Measurements from ENCODE around the gene CCDC88C.

Gene CCDC88C

DNA sequence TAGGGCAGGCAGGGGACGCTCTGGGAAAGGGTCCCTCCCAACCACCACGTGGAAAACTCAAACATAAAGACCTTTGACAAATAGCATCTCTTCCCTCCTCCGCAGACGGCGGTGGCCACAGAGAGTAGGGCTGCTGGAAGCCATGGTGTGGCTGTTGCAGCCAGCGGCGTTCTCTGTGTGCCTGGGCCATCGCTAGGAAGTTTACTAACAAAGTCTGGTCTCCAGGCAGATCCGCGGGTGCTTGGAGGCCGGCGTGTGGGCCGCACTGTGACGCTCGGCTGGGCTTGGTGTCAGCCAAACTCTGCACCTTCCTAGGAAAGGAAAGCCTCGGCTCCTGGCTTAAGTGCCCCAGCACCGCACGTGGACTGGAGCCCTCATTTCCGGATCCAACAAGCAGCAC lies 65.6 kb downstream of the CCDC88C start:
- TF ChIP-seq, protein P1, sequence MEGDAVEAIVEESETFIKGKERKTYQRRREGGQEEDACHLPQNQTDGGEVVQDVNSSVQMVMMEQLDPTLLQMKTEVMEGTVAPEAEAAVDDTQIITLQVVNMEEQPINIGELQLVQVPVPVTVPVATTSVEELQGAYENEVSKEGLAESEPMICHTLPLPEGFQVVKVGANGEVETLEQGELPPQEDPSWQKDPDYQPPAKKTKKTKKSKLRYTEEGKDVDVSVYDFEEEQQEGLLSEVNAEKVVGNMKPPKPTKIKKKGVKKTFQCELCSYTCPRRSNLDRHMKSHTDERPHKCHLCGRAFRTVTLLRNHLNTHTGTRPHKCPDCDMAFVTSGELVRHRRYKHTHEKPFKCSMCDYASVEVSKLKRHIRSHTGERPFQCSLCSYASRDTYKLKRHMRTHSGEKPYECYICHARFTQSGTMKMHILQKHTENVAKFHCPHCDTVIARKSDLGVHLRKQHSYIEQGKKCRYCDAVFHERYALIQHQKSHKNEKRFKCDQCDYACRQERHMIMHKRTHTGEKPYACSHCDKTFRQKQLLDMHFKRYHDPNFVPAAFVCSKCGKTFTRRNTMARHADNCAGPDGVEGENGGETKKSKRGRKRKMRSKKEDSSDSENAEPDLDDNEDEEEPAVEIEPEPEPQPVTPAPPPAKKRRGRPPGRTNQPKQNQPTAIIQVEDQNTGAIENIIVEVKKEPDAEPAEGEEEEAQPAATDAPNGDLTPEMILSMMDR (IDR thresholded peaks at IDR 0.05; ENCODE audit: low read depth, low read length): no peak
- peak in 1 of 2 donors; percentile 41 for DNase-seq (ENCODE audit: low read depth in 2 of 2)
- no peak overlapping the region for H3K4me3 ChIP-seq (replicated peaks in 1 of 2; ENCODE audit: low read depth in 2 of 2, low read length in 2 of 2)

DNA sequence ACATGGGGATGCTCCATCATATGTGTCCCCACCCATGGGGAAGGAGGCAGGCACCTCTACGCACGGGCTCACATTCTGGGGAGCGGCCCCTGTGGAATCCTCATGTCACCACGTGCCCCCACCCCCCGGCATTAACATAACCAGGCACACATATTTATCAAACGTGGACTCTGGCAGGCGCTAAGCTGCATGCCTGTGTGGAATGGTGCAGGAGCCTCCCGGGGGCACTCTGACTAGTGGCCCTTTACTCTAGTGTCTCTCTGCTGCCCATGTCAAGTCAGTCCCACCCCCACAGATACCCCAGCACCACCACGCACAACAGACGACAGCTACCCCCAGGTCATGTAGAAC lies 66.1 kb downstream of the CCDC88C start:
- H3K4me3 ChIP-seq (replicated peaks in 1 of 2; ENCODE audit: low read depth in 2 of 2, low read length in 2 of 2): no peak overlapping the region
- TF ChIP-seq, protein P1 (IDR thresholded peaks at IDR 0.05; ENCODE audit: low read depth, low read length): no peak
- DNase-seq (ENCODE audit: low read depth in 2 of 2): no peak

GRCh38 chr14:91350813-91351511 lies 66.7 kb downstream of the CCDC88C start:
- TF ChIP-seq, protein P1 (IDR thresholded peaks at IDR 0.05; ENCODE audit: low read depth, low read length): no peak
- no peak overlapping the region for H3K4me3 ChIP-seq (replicated peaks in 1 of 2; ENCODE audit: low read depth in 2 of 2, low read length in 2 of 2)
- no peak for DNase-seq (ENCODE audit: low read depth in 2 of 2)

GRCh38 chr14:91350483-91350812 lies 67.2 kb downstream of the CCDC88C start:
- TF ChIP-seq, protein P1 (IDR thresholded peaks at IDR 0.05; ENCODE audit: low read depth, low read length): no peak
- no peak overlapping the region for H3K4me3 ChIP-seq (replicated peaks in 1 of 2; ENCODE audit: low read depth in 2 of 2, low read length in 2 of 2)
- no peak for DNase-seq (ENCODE audit: low read depth in 2 of 2)

DNA sequence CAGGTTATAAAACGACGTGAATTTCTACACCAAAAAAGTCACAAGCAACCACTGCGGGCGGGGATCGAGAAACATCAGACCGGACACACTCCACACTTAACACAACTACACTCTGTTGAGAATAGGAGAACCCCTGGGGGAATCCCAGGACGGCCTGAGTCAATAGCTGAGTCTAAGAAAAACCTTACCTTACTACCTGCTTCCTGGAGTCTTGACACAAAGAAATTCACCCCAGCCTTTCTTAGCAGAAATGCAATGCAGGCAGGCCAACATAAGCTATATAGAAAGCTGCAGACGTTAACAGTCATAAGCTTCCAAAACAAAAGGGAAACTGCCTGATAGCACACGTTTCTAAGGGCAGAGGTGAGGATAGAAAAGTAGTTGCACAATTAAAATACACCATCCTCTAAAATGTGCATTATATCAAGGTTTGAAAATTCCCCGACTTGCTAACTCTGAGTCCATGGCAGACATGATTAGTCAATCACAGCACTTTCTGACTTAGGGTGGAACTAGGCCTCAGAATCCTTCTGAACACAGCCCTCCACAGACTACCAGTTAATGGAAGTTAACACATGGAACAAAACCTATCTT lies 68.0 kb downstream of the CCDC88C start:
- TF ChIP-seq, protein P1 (IDR thresholded peaks at IDR 0.05; ENCODE audit: low read depth, low read length): no peak
- no peak overlapping the region for H3K4me3 ChIP-seq (replicated peaks in 1 of 2; ENCODE audit: low read depth in 2 of 2, low read length in 2 of 2)
- no peak for DNase-seq (ENCODE audit: low read depth in 2 of 2)

DNA sequence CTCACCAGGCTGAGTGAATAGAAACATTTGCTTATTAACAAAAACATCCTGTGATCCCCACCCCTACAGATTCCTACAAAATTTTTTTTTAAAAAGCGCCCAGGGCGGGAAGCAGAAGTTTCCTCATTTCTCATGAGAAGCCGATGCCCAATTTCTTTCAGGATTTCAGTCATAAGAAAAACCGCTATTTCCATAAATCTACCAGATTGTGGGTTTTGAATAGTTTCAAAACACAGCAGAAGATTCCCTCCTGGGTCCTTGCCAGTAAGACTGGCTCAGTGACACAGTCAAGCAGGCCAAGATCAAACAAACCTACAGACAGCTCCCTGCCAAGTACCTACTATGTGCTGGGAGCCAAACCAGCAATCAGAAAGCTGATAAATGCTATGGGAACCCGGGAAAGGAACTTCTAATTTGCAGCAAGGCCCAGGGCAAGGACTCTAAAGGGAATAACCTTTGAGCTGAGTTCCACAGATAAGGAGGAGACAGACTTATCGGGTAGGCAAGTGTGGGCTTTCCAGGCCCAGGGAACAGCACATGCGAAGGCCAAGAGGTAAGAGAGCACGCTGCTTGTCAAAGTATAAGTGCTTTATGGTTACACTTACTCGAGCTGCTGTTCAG lies 68.7 kb downstream of the CCDC88C start:
- no peak overlapping the region for H3K4me3 ChIP-seq (replicated peaks in 1 of 2; ENCODE audit: low read depth in 2 of 2, low read length in 2 of 2)
- TF ChIP-seq, protein P1 (IDR thresholded peaks at IDR 0.05; ENCODE audit: low read depth, low read length): no peak
- no peak for DNase-seq (ENCODE audit: low read depth in 2 of 2)

All from cardiac fibroblast (primary cell).